Prostate gland (tissue), 2 donors: Measurements from ENCODE around the gene SLC22A4.

Experiments
- POLR2A ChIP-seq: fragments of 450-650 bp; IDR thresholded peaks from one replicate; pipeline ENCODE4 v1.6.1; 2016; ENCODE audit warnings: antibody characterized with exemption, mild to moderate bottlenecking
- TF ChIP-seq, protein P1 (sequence below), 4 experiments: fragments of 200-600 bp in 2 of 4; fragments of 450-650 bp in 2 of 4; sonication (generic) in 2 of 4; IDR thresholded peaks; 1 replicate in 3 of 4; 2 replicates in 1 of 4; pipeline ENCODE4 v1.5.1; 2016 to 2019; ENCODE audit warnings: antibody characterized with exemption in 4 of 4, mild to moderate bottlenecking in 2 of 4, moderate library complexity in 2 of 4

DNA sequence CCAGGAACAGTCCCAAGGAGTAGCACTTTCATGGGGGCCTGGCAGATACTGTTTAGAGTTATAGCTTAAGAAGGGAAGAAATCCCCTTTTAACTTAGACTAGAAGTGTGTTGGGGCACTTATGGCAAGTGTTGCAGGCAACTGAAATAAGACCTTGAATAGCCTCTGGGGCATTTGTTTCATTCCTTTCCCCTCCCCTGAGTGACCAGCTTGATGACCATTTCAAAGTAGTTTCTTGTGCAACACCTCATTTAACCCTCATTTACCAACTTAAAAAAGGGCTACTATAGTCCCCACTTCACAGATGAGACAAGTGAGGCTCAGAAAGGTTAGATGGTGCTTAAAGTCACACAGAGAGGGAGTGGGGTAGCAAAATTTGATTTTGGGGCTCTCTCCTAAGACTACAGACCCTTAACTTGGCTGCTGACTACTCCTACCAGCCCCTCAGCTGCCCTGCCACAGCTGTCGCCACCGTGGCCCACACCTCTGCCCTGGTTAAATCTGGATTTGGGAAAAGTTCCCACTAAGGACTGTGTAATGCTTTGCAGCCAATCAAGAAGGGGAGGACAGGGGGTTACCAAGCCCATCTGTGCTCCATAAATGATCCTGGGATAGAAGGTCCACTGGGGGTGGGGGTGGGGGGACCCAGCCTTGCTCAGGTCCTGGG, 31.2 kb upstream of the SLC22A4 start:
- TF ChIP-seq, protein P1, sequence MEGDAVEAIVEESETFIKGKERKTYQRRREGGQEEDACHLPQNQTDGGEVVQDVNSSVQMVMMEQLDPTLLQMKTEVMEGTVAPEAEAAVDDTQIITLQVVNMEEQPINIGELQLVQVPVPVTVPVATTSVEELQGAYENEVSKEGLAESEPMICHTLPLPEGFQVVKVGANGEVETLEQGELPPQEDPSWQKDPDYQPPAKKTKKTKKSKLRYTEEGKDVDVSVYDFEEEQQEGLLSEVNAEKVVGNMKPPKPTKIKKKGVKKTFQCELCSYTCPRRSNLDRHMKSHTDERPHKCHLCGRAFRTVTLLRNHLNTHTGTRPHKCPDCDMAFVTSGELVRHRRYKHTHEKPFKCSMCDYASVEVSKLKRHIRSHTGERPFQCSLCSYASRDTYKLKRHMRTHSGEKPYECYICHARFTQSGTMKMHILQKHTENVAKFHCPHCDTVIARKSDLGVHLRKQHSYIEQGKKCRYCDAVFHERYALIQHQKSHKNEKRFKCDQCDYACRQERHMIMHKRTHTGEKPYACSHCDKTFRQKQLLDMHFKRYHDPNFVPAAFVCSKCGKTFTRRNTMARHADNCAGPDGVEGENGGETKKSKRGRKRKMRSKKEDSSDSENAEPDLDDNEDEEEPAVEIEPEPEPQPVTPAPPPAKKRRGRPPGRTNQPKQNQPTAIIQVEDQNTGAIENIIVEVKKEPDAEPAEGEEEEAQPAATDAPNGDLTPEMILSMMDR (IDR thresholded peaks at IDR 0.05): no peak
- no peak for TF ChIP-seq POLR2A
